ENCODE measurements around the gene ENTPD2.
"Not testable (repeated sequence)": the region's sequence is repeated elsewhere in the genome, so short reads cannot be mapped to it uniquely, and the experiment has no call there.

The ENTPD2 gene

GRCh38 chr9:137033481-137033880 is 20.4 kb downstream of the ENTPD2 start:
- not testable (repeated sequence) for H3K4me3 ChIP-seq (ENCODE audit: low read length in 2 of 2); H3K27me3 ChIP-seq (ENCODE audit: control insufficient read depth in 1 of 2, insufficient read depth in 2 of 2, low read length in 2 of 2); H3K27ac ChIP-seq (ENCODE audit: low read length); H3K36me3 ChIP-seq (ENCODE audit: control insufficient read depth in 2 of 2, insufficient read depth in 2 of 2, low read length in 2 of 2); H3K9ac ChIP-seq (ENCODE audit: low read length in 2 of 2); H3K9me3 ChIP-seq (ENCODE audit: control insufficient read depth in 2 of 2, low read length in 2 of 2)
- peaks cover 19% of the 10 kb centered on the region for H3K4me1 ChIP-seq (ENCODE audit: control insufficient read depth, insufficient read depth, low read length)

GRCh38 chr9:137032858-137033257 is 21.0 kb downstream of the ENTPD2 start:
- Histone ChIP-seq H3K4me1 (ENCODE audit: control insufficient read depth, insufficient read depth, low read length) (peaks cover 21% of the 10 kb centered on the region), H3K4me3 (ENCODE audit: low read length in 2 of 2) (no peak overlapping the region), H3K36me3 (ENCODE audit: control insufficient read depth in 2 of 2, insufficient read depth in 2 of 2, low read length in 2 of 2) (no peaks in the 10 kb centered on the region), H3K9ac (ENCODE audit: low read length in 2 of 2) (no peak overlapping the region), H3K27me3 (ENCODE audit: control insufficient read depth in 1 of 2, insufficient read depth in 2 of 2, low read length in 2 of 2) (peaks cover 0 to 7% of the 10 kb centered on the region in 2 donors), H3K9me3 (ENCODE audit: control insufficient read depth in 2 of 2, low read length in 2 of 2) (no peaks in the 10 kb centered on the region), H3K27ac (ENCODE audit: low read length) (no peak overlapping the region)

GRCh38 chr9:137031904-137032640 is 21.8 kb downstream of the ENTPD2 start, which contains the start of gene FUT7:
Gene FUT7, minus strand, starts transcription at chr9:137032088. Its CDS starts 97 bp downstream, at chr9:137031991.
- Histone ChIP-seq H3K4me3 (ENCODE audit: low read length in 2 of 2) (no peak within 1 kb of the TSS), H3K9ac (ENCODE audit: low read length in 2 of 2) (no peak within 1 kb of the TSS), H3K4me1 (ENCODE audit: control insufficient read depth, insufficient read depth, low read length) (peaks cover 27% of the 10 kb centered on the region), H3K9me3 (ENCODE audit: control insufficient read depth in 2 of 2, low read length in 2 of 2) (no peaks in the 10 kb centered on the region), H3K27me3 (ENCODE audit: control insufficient read depth in 1 of 2, insufficient read depth in 2 of 2, low read length in 2 of 2) (peaks cover 0 to 7% of the 10 kb centered on the region in 2 donors), H3K27ac (ENCODE audit: low read length) (no peak within 1 kb of the TSS), H3K36me3 (ENCODE audit: control insufficient read depth in 2 of 2, insufficient read depth in 2 of 2, low read length in 2 of 2) (no peaks in the 10 kb centered on the region)

GRCh38 chr9:137030538-137031527 is 23.0 kb downstream of the ENTPD2 start:
- no peaks in the 10 kb centered on the region for H3K9me3 ChIP-seq (ENCODE audit: control insufficient read depth in 2 of 2, low read length in 2 of 2)
- no peak overlapping the region for H3K4me3 ChIP-seq (ENCODE audit: low read length in 2 of 2)
- H3K9ac ChIP-seq (ENCODE audit: low read length in 2 of 2) = no peak overlapping the region
- no peaks in the 10 kb centered on the region for H3K36me3 ChIP-seq (ENCODE audit: control insufficient read depth in 2 of 2, insufficient read depth in 2 of 2, low read length in 2 of 2)
- peaks cover 37% of the 10 kb centered on the region for H3K4me1 ChIP-seq (ENCODE audit: control insufficient read depth, insufficient read depth, low read length)
- H3K27ac ChIP-seq (ENCODE audit: low read length) = no peak overlapping the region
- peaks cover 0 to 7% of the 10 kb centered on the region in 2 donors for H3K27me3 ChIP-seq (ENCODE audit: control insufficient read depth in 1 of 2, insufficient read depth in 2 of 2, low read length in 2 of 2)

GRCh38 chr9:137030006-137030405 is 23.9 kb downstream of the ENTPD2 start:
- H3K9ac ChIP-seq (ENCODE audit: low read length in 2 of 2) = no peak overlapping the region
- no peak overlapping the region for H3K4me3 ChIP-seq (ENCODE audit: low read length in 2 of 2)
- peaks cover 33% of the 10 kb centered on the region for H3K4me1 ChIP-seq (ENCODE audit: control insufficient read depth, insufficient read depth, low read length)
- H3K36me3 ChIP-seq (ENCODE audit: control insufficient read depth in 2 of 2, insufficient read depth in 2 of 2, low read length in 2 of 2) = no peaks in the 10 kb centered on the region
- no peaks in the 10 kb centered on the region for H3K9me3 ChIP-seq (ENCODE audit: control insufficient read depth in 2 of 2, low read length in 2 of 2)
- H3K27me3 ChIP-seq (ENCODE audit: control insufficient read depth in 1 of 2, insufficient read depth in 2 of 2, low read length in 2 of 2) = peaks cover 0 to 1% of the 10 kb centered on the region in 2 donors
- no peak overlapping the region for H3K27ac ChIP-seq (ENCODE audit: low read length)

- peaks cover 33% of the 10 kb centered on the region for H3K4me1 ChIP-seq (ENCODE audit: control insufficient read depth, insufficient read depth, low read length)
- no peaks in the 10 kb centered on the region for H3K9me3 ChIP-seq (ENCODE audit: control insufficient read depth in 2 of 2, low read length in 2 of 2)
- no peak overlapping the region for H3K27ac ChIP-seq (ENCODE audit: low read length)
- no peak overlapping the region for H3K9ac ChIP-seq (ENCODE audit: low read length in 2 of 2)
- H3K4me3 ChIP-seq (ENCODE audit: low read length in 2 of 2) = peak overlapping the region; percentile 71 to 77
- H3K36me3 ChIP-seq (ENCODE audit: control insufficient read depth in 2 of 2, insufficient read depth in 2 of 2, low read length in 2 of 2) = no peaks in the 10 kb centered on the region
- H3K27me3 ChIP-seq (ENCODE audit: control insufficient read depth in 1 of 2, insufficient read depth in 2 of 2, low read length in 2 of 2) = no peaks in the 10 kb centered on the region
Observed at GRCh38 chr9:137029058-137029936, 24.6 kb downstream of the ENTPD2 start.

GRCh38 chr9:137028263-137029057 is 25.4 kb downstream of the ENTPD2 start:
- H3K9ac ChIP-seq (ENCODE audit: low read length in 2 of 2) = peak overlapping the region; percentile 13 to 64
- no peaks in the 10 kb centered on the region for H3K27me3 ChIP-seq (ENCODE audit: control insufficient read depth in 1 of 2, insufficient read depth in 2 of 2, low read length in 2 of 2)
- no peaks in the 10 kb centered on the region for H3K36me3 ChIP-seq (ENCODE audit: control insufficient read depth in 2 of 2, insufficient read depth in 2 of 2, low read length in 2 of 2)
- H3K9me3 ChIP-seq (ENCODE audit: control insufficient read depth in 2 of 2, low read length in 2 of 2) = no peaks in the 10 kb centered on the region
- no peak overlapping the region for H3K27ac ChIP-seq (ENCODE audit: low read length)
- H3K4me3 ChIP-seq (ENCODE audit: low read length in 2 of 2) = peak overlapping the region; percentile 71 to 77
- peaks cover 33% of the 10 kb centered on the region for H3K4me1 ChIP-seq (ENCODE audit: control insufficient read depth, insufficient read depth, low read length)

- Histone ChIP-seq H3K36me3 (ENCODE audit: control insufficient read depth in 2 of 2, insufficient read depth in 2 of 2, low read length in 2 of 2) (no peaks in the 10 kb centered on the region), H3K27ac (ENCODE audit: low read length) (no peak within 1 kb of the TSS), H3K9me3 (ENCODE audit: control insufficient read depth in 2 of 2, low read length in 2 of 2) (no peaks in the 10 kb centered on the region), H3K9ac (ENCODE audit: low read length in 2 of 2) (peak within 1 kb of the TSS; percentile 64 to 73), H3K4me3 (ENCODE audit: low read length in 2 of 2) (peak within 1 kb of the TSS; percentile 71 to 77), H3K4me1 (ENCODE audit: control insufficient read depth, insufficient read depth, low read length) (peaks cover 33% of the 10 kb centered on the region), H3K27me3 (ENCODE audit: control insufficient read depth in 1 of 2, insufficient read depth in 2 of 2, low read length in 2 of 2) (no peaks in the 10 kb centered on the region)
Observed at GRCh38 chr9:137027369-137028262, 26.2 kb downstream of the ENTPD2 start, which contains the start of gene ABCA2. Gene ABCA2, minus strand, starts transcription at chr9:137028237. Its CDS starts 97 bp downstream, at chr9:137028140.

- Histone ChIP-seq H3K27ac (ENCODE audit: low read length) (no peak overlapping the region), H3K36me3 (ENCODE audit: control insufficient read depth in 2 of 2, insufficient read depth in 2 of 2, low read length in 2 of 2) (no peaks in the 10 kb centered on the region), H3K4me1 (ENCODE audit: control insufficient read depth, insufficient read depth, low read length) (peaks cover 33% of the 10 kb centered on the region), H3K9ac (ENCODE audit: low read length in 2 of 2) (peak overlapping the region in 1 of 2 donors; percentile 41), H3K27me3 (ENCODE audit: control insufficient read depth in 1 of 2, insufficient read depth in 2 of 2, low read length in 2 of 2) (no peaks in the 10 kb centered on the region), H3K9me3 (ENCODE audit: control insufficient read depth in 2 of 2, low read length in 2 of 2) (no peaks in the 10 kb centered on the region), H3K4me3 (ENCODE audit: low read length in 2 of 2) (peak overlapping the region; percentile 47 to 74)
Observed at GRCh38 chr9:137026828-137027227, 27.0 kb downstream of the ENTPD2 start.
